KG1 (cell line): Measurements from ENCODE around the gene SREBF1.

Source experiments
- DNase-seq: peaks from one replicate; lab custom pipeline; 2025; lab: John Stamatoyannopoulos, UW

SREBF1 gene

DNA sequence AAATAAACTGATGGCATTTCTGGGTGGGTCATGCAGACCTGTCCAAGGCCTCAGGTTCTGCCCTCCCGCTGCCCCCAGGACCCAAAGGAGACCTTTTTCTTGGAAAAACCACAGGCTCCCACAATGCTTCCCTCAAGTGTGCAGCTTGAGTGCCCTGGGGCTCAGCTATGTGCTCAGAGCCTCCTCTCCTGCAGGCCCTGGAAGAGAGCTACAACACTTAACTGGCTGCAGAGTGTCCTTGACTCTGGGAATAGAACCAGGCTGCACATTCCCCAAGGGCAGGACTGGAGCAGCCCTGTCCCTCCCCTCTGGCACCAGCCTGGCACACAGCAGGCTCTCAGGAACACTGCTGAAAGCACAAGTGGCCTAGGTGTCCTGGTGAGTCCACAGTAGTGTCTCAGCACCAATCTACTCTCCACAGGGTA lies 4.8 kb upstream of the SREBF1 start:
- DNase-seq = no peak

DNA sequence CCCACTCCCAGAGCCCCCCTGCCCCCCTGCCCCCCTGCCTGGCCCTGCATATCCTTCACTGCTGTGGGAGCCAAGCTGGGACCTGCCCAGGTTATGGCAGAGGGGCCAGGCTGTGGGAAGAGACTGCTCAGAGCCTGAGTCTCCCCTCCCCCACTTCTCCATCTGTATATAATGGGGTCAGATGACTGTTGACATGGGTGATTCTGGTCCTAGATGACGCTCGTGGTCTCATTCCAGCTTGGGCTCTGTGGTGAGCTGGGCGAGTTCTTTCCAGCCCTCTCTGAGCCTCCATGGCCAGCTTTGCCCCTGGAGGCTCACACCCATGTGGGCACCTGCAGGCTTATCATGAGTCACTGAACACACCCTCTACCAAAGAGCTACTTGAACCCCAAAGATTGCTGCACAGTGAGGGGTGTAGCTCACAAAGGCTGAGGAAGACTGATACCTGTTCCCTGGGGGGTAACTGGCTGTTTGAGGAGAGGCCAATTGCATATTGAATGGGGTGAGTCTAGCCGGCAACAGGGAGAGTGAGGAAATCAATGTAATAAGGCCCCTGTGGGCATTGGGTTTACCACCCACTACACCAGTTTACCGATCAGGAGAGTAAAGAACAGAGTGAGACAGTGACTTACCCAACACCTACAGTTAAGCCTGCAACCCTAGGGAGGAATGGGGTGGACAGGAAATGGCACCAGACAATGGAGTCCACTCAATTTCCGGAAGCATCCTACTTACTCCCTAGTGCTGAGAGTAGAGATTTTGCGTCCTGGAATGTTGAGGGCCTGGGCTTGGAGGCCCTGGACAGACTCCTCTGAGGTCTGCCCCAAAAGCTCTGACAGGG lies 4.2 kb upstream of the SREBF1 start:
- DNase-seq = no peak

DNA sequence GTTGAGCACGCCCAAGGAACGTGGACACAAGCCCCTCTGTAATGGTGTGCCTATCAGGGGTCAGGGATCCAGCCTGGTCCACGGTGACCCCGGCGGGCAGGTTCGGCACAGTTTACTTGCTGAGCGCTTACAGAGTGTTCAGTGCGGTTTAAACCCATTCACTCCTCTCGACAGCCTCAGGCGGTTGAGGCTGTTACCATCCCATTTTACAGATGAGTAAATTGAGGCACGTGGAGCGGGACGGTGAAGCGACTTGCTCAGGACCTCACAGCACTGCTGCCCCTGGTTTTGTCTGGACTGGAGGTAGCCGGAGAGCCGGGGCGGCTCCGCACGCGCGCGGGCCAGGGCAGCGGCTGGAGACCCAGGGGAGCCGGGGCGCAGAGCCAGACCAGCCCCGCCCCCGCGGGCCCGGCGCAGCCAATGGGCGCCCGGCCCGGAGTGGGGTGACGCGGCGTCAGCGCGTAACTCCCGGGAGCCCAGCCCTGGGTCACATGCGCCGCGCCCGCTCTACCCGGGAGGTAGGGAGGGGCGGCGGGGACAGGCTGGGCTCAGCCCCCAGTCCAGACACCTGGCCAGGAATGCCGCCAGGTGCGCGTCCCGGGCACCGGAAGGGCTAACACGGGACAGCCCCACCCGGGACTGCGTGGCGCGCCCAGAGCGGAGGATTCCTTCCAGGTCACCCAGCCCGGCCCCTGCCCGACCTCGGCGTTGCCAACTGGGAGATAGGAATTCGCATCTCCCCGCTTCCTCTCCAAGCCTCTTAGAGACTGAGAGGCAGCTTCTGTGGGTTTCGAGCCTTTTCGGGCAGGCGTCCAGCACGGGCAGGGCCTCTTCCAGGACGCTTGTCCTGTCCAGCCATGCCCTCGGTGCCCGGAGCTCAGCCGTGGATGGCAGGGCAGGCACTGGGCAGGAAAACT lies 3.3 kb upstream of the SREBF1 start:
- no peak for DNase-seq

DNA sequence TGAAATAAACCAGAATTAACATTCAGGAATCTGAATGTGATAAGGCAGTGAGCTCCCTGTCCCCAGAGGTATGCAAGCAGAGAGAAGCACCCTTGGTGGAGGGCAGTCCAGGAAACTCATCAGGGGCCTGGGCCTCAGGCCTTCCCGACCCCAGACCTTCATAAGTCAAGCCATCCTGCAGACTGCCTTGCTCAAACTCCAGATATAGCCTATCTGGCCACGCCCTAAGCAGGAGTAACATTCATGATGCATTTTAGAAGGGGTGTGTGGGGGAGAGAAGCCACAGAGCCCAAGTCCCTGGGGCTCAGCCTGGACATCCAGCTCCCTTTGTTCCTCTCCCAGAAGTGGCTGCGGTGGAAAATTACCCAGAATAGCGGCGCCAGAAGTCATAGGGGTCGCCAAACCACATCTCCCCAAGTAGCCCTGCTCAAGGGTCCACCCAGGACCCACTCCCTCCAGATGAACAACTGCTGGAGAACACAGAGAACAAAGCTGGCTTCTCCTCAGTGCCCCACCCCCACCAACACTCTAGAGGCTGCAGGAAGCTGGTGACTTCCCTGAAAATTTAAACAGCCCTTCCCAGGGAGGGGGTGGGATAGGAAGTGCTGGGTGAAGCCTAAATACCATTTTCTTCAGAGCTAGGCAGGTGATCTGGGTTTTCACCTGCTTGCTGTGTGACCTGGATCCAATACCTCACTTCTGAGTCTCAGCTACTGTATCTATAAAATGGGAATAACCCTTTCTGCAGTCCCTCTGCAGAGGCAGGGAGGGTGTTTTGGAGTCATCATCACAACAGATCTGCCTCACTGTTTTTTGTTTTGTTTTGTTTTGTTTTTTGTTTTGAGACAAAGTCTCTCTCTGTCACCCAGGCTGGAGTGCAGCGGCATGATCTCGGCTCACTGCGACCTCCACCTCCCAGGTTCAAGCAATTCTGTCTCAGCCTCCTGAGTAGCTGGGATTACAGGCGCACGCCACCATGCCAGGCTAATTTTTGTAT lies 1.5 kb upstream of the SREBF1 start:
- no peak for DNase-seq

DNA sequence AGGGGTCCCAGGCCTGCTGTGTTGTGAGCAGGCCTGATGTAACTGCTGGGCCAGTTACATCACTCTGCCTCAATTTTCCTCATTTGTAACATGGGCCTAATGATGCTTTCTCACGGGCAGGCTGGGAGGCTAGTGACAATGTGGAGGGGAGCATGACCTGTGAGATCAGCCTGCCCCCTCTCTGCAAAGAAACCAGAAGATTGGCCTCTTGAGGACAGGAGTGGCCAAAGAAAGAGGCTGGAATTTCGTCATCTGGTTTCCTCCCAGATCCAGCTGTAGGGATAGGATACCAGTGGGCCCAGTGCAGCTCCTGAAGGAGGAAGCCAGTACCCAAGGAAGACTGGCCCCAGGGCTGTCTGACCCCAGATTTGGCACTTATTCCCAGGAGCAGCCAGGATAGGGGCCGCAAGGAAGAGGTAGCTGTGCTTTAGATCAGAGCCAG lies 615 bp upstream of the SREBF1 start:
- DNase-seq = no peak

DNA sequence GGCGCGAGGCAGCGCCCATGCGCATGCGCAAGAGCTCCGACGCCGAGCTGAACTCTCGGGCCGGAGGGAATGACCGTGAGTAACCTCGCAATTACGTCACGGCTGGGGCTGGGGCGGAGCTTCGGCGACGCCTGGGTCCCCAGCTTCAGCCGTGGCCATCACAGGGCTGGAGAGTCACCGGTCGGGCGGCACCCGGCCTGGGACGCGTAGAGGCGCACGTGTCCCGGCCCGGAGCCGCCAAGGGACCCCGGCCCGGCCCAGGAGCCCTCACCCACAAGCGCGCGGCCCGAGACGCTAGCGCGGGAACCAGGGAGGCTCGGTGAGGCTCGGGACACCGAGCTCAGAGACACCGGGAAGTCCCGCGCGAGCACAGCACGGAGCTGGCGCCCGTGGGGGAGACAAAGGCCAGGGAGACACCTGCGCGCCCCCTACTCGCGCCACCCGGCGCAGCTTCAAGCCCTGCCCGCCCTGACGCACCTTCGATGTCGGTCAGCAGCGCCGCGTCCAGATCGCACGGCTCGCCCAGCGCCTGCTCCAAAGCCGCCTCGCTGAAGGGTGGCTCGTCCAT lies 452 bp downstream of the SREBF1 start:
- peak; percentile 59 for DNase-seq

DNA sequence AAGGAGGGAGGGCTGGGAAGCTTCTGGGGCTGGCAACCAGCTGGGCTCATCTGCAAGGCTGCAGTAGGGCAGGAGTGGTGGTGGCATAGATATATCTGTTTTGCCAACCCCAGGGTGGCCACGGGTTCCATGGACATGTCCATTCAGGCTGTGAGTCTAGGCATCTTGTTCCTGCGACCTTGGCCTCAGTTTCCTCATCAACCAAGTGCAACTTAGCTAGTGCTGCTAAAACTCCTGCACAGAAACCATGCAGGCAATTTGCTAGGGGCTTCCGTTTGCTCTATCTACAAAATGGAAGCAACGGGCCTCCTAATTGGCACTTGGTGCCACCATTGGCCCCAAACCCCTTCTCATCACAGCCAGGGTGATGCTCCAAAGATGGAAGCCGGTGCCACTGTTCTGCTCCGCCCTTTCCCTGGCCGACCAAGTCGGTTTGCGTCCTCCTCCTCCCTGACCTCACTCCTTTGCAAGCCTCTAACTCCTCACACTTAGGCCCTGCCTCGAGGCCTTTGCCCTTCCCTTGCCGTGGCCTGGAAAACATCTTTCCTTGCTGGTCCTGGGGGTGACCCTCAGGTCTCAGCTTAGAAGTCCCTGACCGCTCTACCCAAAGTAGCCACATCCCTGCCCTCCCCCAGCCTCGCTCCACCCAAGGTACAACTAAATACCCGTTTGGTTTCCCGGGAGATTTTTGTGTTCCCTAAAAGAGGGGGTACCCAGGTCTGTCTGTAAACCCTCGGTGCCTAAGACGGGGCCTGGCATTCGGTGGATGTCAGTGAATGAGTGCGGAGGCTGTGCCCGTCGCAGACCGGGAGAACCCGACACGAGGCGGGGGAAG lies 1.2 kb downstream of the SREBF1 start:
- DNase-seq = no peak

DNA sequence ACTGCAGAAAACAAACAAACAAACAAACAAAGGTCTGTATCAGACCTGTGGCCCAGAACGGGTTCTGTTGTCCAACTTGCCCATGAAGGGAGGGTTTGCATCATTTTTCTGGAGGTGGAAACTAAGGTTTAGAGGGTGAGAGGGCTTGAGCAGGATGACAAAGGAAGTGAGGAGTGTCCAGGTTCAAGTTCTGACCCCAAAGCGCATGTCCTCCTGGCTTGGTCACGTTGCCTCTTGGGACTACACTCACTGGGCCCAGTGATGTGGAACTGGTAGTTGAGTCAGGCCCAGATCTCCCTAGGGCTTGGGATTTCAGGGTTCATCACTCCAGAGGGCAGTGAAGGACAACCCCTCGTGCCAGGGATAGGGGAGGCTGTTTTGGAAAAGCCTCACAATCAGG lies 1.8 kb downstream of the SREBF1 start:
- no peak for DNase-seq

DNA sequence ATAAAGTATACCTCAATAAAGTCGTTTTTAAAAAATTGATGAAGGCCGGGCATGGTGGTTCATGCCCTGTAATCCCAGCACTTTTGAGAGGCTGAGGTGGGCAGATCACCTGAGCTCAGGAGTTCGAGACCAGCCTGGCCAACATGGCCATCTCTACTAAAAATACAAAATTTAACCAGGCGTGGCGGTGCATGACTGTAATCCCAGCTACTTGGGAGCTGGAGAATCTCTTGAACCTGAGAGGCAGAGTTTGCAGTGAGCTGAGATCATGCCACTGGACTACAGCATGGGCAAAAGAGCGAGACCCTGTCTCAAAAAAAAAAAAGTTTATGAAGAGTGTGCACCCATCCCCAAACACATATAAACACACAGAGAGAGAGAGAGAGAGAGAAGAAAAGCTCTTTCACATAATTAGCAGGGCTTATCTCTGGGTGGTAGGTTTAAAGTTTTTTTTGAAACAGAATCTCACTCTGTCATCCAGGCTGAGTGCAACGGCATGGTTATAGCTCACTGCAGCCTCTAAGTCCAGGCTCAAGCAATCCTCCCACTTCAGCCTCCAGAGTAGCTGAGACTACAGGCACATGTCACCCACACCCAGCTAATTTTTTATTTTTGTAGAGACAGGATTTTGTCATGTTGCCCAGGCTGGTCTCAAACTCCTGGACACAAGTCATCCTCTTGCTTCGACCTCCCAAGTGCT lies 3.0 kb downstream of the SREBF1 start:
- DNase-seq = no peak

DNA sequence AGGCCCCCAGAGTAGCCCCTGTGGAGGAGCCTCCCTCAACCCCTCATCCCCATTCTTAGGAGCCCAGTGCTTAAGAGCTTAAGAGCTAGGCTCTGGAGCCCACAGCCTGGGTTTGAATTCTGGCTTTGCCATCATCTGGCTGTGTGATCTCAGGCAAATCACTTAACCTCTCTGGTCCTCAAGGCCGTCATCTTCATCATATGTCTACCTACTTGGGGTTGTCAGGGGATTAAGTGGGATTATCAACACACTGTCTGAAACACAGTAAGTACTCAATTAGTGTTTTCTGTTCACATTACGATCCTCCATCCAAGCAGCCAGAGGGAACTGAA lies 4.8 kb downstream of the SREBF1 start:
- DNase-seq = no peak

DNA sequence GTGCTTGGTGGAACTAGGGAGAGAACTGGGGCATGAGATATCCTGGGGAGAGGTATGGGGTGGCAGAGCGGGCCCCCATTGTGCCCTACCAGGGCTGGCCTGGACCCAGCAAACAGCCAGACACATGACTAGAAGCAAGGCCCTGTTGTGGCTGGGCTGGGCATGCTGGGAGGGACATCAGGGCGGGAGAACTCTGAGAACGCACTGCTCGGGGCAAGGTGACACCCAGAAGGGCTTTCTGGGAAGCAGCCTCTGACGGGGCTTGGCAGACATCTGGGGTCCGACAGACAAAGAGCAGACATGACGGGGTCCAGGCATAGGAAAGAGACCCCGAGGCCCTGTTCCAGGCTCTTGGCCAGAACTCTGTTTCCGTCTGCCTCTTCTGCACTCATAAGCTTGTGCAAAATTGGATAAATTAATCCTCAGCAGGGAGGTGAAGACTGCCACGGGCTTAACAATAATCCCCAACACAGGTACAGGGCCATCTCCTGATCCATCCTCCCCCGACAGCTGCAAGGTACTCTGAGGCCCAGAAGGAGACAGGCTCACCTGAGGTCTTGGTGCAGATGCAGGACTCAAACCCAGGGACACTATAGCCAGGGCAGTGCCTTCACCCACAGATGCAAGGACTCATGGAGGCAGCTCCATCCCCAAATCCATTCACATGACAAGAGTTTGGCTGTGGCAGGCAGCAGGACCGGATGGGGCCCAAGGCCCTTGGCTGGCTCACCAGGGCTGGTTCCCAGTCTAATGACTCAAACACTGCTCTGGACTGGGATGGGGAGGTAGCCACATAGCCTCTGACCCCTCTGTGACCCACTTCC lies 5.4 kb downstream of the SREBF1 start:
- no peak for DNase-seq

DNA sequence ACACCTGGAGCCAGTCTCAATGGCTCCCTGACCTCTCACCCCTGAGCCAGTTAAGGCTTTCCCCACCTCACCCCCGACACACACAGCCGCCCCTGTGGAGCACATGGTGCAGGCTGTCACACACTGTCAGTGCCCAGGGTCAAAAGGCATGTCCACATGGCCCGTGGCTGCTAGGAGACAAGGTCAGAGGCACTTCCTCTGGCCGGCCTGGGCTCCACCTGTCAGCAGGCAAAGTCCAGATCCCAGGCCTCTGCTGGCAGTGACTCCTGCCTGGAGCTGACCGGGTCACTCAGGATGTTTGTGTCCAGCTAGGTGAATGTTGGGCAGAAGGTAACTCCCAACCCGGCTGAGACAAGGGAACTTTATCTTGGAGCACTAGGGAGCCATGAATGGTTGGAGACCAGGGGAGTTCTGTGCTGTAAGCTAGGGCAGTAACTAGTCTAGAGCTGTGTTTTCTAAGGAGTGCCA lies 6.0 kb downstream of the SREBF1 start:
- DNase-seq = no peak

DNA sequence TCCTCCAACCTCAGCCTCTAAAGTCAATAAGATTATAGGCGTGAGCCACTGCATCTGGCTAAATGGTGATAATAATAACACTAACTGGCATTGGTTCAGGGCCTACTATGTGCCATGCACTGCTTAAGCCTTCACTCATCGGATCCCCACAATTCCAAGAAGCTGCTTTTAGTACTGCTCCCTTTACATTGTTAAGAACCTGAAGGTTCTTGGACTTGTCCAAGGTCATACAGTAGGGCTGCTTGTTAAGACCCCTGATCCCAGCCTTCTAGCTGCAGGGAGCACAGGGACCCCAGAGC lies 6.6 kb downstream of the SREBF1 start:
- no peak for DNase-seq

DNA sequence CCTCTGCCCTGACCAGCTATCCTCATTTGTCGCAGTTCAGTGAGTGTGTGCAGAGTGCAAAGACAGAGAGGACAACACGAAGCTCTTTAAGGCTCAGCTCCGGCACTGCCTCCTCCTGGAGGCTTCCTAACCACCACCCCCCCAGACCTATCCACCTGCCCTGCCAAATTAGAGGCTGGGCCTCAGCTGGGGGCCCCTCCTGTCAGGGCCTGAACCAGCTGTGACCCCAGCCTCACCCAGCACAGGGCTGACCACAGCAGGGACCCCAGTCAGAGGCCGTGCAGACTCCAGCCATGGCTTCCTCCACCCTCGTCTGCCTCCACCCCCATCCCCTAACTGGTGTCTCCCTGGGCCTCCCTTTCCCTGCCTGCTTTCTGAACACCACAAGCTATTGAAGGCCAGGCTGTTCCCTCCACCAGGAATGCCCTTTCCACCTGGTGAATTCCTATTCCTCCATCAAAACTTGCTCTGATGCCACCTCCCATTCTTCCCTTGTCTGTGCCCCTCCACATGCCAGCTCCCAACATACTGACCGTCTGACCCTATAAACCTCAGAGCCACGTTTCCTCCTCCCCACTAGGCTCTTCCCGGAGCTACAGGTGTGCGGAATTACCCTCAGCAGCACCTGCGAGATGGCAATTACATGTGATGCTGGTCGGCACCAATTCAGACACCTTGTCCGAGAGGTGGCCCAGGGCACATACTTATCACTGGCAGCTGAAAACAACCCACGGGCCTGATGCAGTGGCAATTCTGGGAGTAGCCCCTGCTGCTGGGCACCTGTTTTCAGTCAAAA lies 8.8 kb downstream of the SREBF1 start:
- no peak for DNase-seq

DNA sequence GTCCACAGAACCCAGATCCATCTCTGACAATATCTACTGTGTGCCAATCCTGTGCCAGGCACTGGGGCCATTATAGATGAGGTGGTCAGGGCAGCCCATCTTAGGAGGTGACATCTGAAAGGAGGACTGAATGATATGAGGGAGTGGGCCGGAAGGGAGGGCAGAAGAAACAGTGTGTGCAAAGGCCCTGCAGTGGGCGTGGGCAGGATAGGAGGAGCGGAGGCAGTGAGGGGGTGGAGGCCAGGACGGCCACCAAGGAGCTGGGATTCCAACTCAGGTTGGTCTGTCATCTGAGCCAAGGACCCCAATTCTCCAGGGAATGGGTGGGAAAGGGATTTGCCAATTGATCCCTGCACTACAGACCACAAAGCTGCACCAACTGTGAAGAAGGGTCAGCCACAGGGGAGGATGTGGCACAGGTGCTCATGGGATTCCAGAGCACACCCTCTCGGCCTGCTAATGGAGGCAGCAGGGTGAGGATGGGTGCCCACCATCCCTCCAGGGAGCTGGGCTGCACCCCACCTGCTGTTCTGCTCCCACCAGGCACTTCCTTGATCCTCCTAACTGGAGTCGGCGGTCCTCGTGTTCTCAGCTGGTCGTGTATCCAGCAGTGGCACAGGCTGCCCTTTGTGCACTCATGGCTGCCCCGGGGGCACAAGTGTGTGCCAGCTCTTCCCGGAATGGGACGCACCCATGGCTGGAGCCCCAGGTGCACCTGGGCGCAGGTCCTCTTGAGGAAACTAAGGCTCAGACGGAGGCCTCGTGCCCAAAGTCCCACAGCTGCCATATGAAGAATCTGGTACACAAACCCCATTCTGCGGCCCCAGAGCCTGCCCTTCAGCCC lies 9.6 kb downstream of the SREBF1 start:
- no peak for DNase-seq

DNA sequence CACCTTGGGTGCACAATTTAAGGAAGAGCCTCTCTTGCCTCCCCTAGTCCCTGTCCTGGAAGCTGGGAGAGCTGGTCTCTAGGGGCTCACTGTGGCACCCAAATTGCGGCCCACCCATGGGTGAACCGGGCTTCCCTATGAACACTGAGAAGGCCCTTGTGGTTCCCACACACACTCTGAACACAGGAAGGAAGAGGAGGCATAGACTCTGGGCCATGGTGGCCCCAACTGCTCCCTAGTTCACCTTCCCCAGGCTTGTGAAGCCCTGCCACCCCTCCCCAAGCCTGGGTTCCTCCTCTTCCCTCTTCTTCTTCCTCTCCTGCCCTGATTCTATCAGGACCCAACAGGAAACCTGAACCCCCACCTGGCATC lies 10.5 kb downstream of the SREBF1 start:
- DNase-seq = no peak

DNA sequence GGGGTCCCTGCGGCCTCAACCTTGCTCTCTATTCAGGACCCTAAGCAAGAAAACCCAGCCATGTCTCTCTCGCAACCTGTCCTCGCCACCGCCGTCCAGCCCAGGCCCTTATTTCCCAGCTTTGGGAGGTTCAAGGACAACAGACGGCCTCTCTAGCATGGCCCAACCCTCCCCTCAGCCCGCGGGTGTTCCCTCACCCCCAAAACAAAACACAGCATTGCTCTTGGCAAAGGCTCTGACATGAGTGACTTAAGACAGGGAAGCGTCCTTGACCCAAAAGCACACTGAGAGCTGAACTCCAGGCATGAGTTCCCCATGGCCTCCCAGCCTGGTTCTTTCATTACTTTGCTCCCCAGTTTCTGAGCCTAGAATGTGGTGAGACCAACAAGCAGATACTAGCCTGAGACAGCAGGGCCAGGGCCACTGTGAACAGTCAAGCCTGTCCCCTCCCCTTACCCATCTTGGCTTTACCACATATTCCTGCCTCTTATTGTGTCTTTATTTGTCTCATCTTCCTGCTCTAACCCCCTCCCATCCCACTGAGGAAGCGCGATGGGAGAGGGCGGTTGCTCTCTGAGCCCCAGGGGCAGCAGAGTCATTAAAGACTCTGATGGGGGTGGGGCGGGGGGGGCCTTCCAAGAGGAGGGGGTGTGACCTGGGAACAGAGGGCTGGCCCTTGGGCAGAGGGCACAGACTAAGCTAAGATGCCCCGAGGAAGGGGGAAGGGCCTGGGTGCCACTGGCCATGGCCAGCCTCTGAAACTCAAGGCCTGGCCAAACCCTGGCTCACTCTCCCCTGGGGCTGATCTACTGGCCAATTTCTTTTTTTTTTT lies 11.8 kb downstream of the SREBF1 start:
- DNase-seq = no peak
